Panc1 (cell line): ENCODE results near the gene PUSL1.

Experiments used
- SIN3A ChIP-seq: IDR thresholded peaks from 2 replicates; pipeline ENCODE4 v1.6.1; 2012; ENCODE audit warnings: low read depth, mild to moderate bottlenecking, low read length, moderate library complexity, borderline replicate concordance; ENCODE audit not compliant: insufficient read depth
- TF ChIP-seq, protein P1 (sequence below): fragments of 450-650 bp; IDR thresholded peaks from 2 replicates; pipeline ENCODE4 v1.5.1; 2017; ENCODE audit warnings: mild to moderate bottlenecking
- TF ChIP-seq, protein P2 (sequence below), 2 experiments: IDR thresholded peaks; 2 replicates each; pipeline ENCODE4 v1.6.1; 2011 to 2012; ENCODE audit warnings: low read depth in 2 of 2, control low read depth in 1 of 2, low read length in 1 of 2, mild to moderate bottlenecking in 1 of 2, moderate library complexity in 1 of 2; ENCODE audit not compliant: insufficient read depth in 1 of 2

DNA sequence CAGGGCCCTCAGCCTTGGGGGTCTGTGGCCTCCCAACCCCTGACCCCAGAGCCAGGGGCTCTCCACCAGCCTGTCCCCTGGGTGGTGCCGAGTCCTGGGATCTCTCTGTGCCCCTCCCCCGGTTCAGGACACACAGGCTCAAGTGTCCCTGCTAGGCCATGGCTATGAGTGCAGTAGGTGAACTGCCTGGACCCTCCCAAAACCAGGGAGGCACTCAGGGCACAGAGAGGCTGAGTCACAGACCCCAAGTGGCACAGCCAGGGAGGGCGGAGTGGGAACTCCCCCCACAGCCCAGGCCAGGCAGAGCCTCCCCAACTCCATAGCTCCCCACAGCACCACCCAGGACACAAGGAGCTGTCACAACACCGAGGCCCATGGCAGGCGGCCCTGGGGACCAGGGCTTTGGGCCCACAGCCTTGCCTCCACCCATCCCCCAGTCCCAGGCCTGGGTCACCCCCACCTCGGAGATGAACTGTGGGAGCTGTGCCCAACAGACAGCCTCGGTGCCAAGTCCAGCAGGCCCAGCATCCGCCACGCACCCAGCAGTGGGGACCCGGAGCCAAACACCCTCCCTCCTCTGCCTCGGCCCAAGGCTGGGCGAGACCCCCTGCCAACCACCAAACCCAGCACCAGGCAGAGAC lies 37.6 kb downstream of the PUSL1 start:
- TF ChIP-seq, protein P1, sequence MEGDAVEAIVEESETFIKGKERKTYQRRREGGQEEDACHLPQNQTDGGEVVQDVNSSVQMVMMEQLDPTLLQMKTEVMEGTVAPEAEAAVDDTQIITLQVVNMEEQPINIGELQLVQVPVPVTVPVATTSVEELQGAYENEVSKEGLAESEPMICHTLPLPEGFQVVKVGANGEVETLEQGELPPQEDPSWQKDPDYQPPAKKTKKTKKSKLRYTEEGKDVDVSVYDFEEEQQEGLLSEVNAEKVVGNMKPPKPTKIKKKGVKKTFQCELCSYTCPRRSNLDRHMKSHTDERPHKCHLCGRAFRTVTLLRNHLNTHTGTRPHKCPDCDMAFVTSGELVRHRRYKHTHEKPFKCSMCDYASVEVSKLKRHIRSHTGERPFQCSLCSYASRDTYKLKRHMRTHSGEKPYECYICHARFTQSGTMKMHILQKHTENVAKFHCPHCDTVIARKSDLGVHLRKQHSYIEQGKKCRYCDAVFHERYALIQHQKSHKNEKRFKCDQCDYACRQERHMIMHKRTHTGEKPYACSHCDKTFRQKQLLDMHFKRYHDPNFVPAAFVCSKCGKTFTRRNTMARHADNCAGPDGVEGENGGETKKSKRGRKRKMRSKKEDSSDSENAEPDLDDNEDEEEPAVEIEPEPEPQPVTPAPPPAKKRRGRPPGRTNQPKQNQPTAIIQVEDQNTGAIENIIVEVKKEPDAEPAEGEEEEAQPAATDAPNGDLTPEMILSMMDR = no peak
- TF ChIP-seq, protein P2, sequence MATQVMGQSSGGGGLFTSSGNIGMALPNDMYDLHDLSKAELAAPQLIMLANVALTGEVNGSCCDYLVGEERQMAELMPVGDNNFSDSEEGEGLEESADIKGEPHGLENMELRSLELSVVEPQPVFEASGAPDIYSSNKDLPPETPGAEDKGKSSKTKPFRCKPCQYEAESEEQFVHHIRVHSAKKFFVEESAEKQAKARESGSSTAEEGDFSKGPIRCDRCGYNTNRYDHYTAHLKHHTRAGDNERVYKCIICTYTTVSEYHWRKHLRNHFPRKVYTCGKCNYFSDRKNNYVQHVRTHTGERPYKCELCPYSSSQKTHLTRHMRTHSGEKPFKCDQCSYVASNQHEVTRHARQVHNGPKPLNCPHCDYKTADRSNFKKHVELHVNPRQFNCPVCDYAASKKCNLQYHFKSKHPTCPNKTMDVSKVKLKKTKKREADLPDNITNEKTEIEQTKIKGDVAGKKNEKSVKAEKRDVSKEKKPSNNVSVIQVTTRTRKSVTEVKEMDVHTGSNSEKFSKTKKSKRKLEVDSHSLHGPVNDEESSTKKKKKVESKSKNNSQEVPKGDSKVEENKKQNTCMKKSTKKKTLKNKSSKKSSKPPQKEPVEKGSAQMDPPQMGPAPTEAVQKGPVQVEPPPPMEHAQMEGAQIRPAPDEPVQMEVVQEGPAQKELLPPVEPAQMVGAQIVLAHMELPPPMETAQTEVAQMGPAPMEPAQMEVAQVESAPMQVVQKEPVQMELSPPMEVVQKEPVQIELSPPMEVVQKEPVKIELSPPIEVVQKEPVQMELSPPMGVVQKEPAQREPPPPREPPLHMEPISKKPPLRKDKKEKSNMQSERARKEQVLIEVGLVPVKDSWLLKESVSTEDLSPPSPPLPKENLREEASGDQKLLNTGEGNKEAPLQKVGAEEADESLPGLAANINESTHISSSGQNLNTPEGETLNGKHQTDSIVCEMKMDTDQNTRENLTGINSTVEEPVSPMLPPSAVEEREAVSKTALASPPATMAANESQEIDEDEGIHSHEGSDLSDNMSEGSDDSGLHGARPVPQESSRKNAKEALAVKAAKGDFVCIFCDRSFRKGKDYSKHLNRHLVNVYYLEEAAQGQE (IDR thresholded peaks at IDR 0.05; ENCODE audit: insufficient read depth in 1 of 2, low read depth in 2 of 2, low read length in 1 of 2) = no peak
- no peak for TF ChIP-seq SIN3A
